Peyer's patch (tissue), 4 donors: ENCODE results near the gene DLGAP1. TPM values are rescaled to one million over a fixed set of nuclear protein-coding genes. Genes with fewer than 3 reads are reported as not detected.

Source experiments
- DNase-seq, 3 donors: peaks; one replicate each; pipeline ENCODE4 v3.0.0-alpha.2; 2017 to 2019
- H3K27ac ChIP-seq, 4 donors: fragments of 200-600 bp; sonication (generic); one replicate each; pipeline ENCODE4 v1.5.1; 2016 to 2019
- H3K27me3 ChIP-seq, 2 donors: fragments of 200-600 bp; sonication (generic); one replicate each; pipeline ENCODE4 v1.5.1; 2019
- H3K36me3 ChIP-seq, 3 donors: fragments of 200-600 bp; sonication (generic); one replicate each; pipeline ENCODE4 v1.5.1; 2016 to 2019
- H3K4me1 ChIP-seq, 4 donors: fragments of 200-600 bp; sonication (generic); one replicate each; pipeline ENCODE4 v1.5.1; 2016 to 2019
- H3K4me3 ChIP-seq, 4 donors: fragments of 200-600 bp; sonication (generic); 1 replicate in 3 of 4; 2 replicates in 1 of 4; pipeline ENCODE4 v1.5.1; 2016 to 2019; ENCODE audit warnings: mild to moderate bottlenecking in 1 of 4
- H3K9me3 ChIP-seq, 4 donors: fragments of 200-600 bp; sonication (generic); one replicate each; pipeline ENCODE4 v1.5.1; 2016 to 2019; ENCODE audit warnings: mild to moderate bottlenecking in 1 of 4
- CTCF ChIP-seq, 6 experiments: fragments of 450-650 bp in 4 of 6; fragments of 200-600 bp in 2 of 6; sonication (generic) in 1 of 6; IDR thresholded peaks; one replicate each; pipeline ENCODE4 v1.5.1; 2017 to 2019; ENCODE audit warnings: antibody characterized with exemption in 6 of 6, mild to moderate bottlenecking in 3 of 6, moderate library complexity in 1 of 6
- POLR2A ChIP-seq, 2 donors: fragments of 450-650 bp; IDR thresholded peaks; one replicate each; pipeline ENCODE4 v1.5.1; 2017; ENCODE audit warnings: antibody characterized with exemption in 2 of 2, mild to moderate bottlenecking in 2 of 2, moderate library complexity in 2 of 2
- total RNA-seq, 4 donors: library from RNA; depleted of rRNA; stranded (reverse); fragments of >200 nt; gene quantifications; one replicate each; pipeline ENCODE4 v1.1.0, GENCODE V29; 2016

Gene DLGAP1
- total RNA-seq, 4 donors from 2014 or later, result 0.53 to 4.1 (median 2.1) TPM

GRCh38 chr18:3514312-3515216 is 940.5 kb downstream of the DLGAP1 start:
- H3K9me3 ChIP-seq, result no peaks in the 10 kb centered on the region
- H3K4me1 ChIP-seq, result no peaks in the 10 kb centered on the region
- no peak for DNase-seq
- H3K36me3 ChIP-seq, result no peaks in the 10 kb centered on the region
- no peaks in the 10 kb centered on the region for H3K27me3 ChIP-seq
- no peak overlapping the region for H3K4me3 ChIP-seq
- TF ChIP-seq POLR2A (IDR thresholded peaks at IDR 0.05) (no peak), CTCF (IDR thresholded peaks at IDR 0.05) (no peak)
- H3K27ac ChIP-seq, result no peak overlapping the region

- no peaks in the 10 kb centered on the region for H3K4me1 ChIP-seq
- no peaks in the 10 kb centered on the region for H3K36me3 ChIP-seq
- H3K9me3 ChIP-seq, result no peaks in the 10 kb centered on the region
- TF ChIP-seq CTCF (IDR thresholded peaks at IDR 0.05), result no peak
- no peak for TF ChIP-seq POLR2A (IDR thresholded peaks at IDR 0.05)
- H3K27ac ChIP-seq, result no peak overlapping the region
- DNase-seq, result no peak
- H3K27me3 ChIP-seq, result no peaks in the 10 kb centered on the region
- H3K4me3 ChIP-seq, result no peak overlapping the region
These were observed 941.6 kb downstream of the DLGAP1 start for GRCh38 chr18:3513481-3513880.

- Histone ChIP-seq H3K4me1 (no peaks in the 10 kb centered on the region), H3K27ac (no peak overlapping the region), H3K27me3 (no peaks in the 10 kb centered on the region), H3K4me3 (no peak overlapping the region), H3K36me3 (no peaks in the 10 kb centered on the region), H3K9me3 (no peaks in the 10 kb centered on the region)
- DNase-seq, result no peak
- TF ChIP-seq CTCF (IDR thresholded peaks at IDR 0.05), result no peak
- no peak for TF ChIP-seq POLR2A (IDR thresholded peaks at IDR 0.05)
These were observed 943.1 kb downstream of the DLGAP1 start for GRCh38 chr18:3511980-3512379.

- DNase-seq, result no peak
- no peaks in the 10 kb centered on the region for H3K9me3 ChIP-seq
- H3K27ac ChIP-seq, result no peak overlapping the region
- no peak overlapping the region for H3K4me3 ChIP-seq
- no peaks in the 10 kb centered on the region for H3K36me3 ChIP-seq
- H3K4me1 ChIP-seq, result no peaks in the 10 kb centered on the region
- no peaks in the 10 kb centered on the region for H3K27me3 ChIP-seq
- TF ChIP-seq POLR2A (IDR thresholded peaks at IDR 0.05), result no peak
- TF ChIP-seq CTCF (IDR thresholded peaks at IDR 0.05), result no peak
These were observed 944.2 kb downstream of the DLGAP1 start for GRCh38 chr18:3510896-3511295.

- H3K27me3 ChIP-seq, result no peaks in the 10 kb centered on the region
- DNase-seq, result no peak
- H3K27ac ChIP-seq, result no peak overlapping the region
- no peak overlapping the region for H3K4me3 ChIP-seq
- TF ChIP-seq POLR2A (IDR thresholded peaks at IDR 0.05) (no peak), CTCF (IDR thresholded peaks at IDR 0.05) (no peak)
- no peaks in the 10 kb centered on the region for H3K9me3 ChIP-seq
- no peaks in the 10 kb centered on the region for H3K4me1 ChIP-seq
- H3K36me3 ChIP-seq, result no peaks in the 10 kb centered on the region
These were observed 945.1 kb downstream of the DLGAP1 start for GRCh38 chr18:3510024-3510423.
